WTC11 (cell line): ENCODE measurements around the gene EEF1AKMT4. TPM values are rescaled to one million over a fixed set of nuclear protein-coding genes. Genes with fewer than 3 reads are reported as not detected.

Experiments
- ATAC-seq: fragments of 200-7000 bp; cut with Tn5 transposase; 2 replicates; pipeline ENCODE4 v1.10.0; 2021; ENCODE audit warnings: mild to moderate bottlenecking, moderate library complexity
- CTCF ChIA-PET: fragments of 300-600 bp; sonication (Branson Sonifier 250); formaldehyde crosslinking; loops from one replicate; lab custom pipeline; 2021; ENCODE audit warnings: antibody characterized with exemption; lab: Charles Lee
- POLR2A ChIA-PET: fragments of 350-600 bp; sonication (Branson Sonifier 250); formaldehyde crosslinking; loops from one replicate; lab custom pipeline; 2021; ENCODE audit warnings: antibody characterized with exemption; lab: Charles Lee
- DNase-seq: peaks from one replicate; pipeline ENCODE4 v3.0.0; 2021; ENCODE audit warnings: low spot score
- H3K27ac Mint-ChIP-seq: 2 replicates; pipeline ENCODE4 v1.8.0; 2021; ENCODE audit warnings: mixed read lengths
- H3K27me3 Mint-ChIP-seq: 2 replicates; pipeline ENCODE4 v1.8.0; 2021; ENCODE audit warnings: low read depth, mild to moderate bottlenecking, moderate library complexity, mixed read lengths
- H3K36me3 Mint-ChIP-seq: 2 replicates; pipeline ENCODE4 v1.8.0; 2021; ENCODE audit warnings: mixed read lengths
- H3K4me1 Mint-ChIP-seq: 2 replicates; pipeline ENCODE4 v1.8.0; 2022; ENCODE audit warnings: mixed read lengths
- H3K4me3 Mint-ChIP-seq: 2 replicates; pipeline ENCODE4 v1.8.0; 2021; ENCODE audit warnings: mild to moderate bottlenecking, moderate library complexity, mixed read lengths
- H3K9me3 Mint-ChIP-seq: 2 replicates; pipeline ENCODE4 v1.8.0; 2021; ENCODE audit warnings: mixed read lengths
- CREB1 ChIP-seq: sonication (generic); formaldehyde crosslinking; IDR thresholded peaks from 2 replicates; pipeline ENCODE4 v1.8.0; 2023; ENCODE audit warnings: mild to moderate bottlenecking, missing genetic modification reagents
- CREM ChIP-seq: sonication (generic); formaldehyde crosslinking; IDR thresholded peaks from 2 replicates; pipeline ENCODE4 v1.8.1; 2022; ENCODE audit warnings: mild to moderate bottlenecking, missing genetic modification reagents, moderate library complexity
- FOXJ3 ChIP-seq: sonication (generic); formaldehyde crosslinking; IDR thresholded peaks from 2 replicates; pipeline ENCODE4 v1.9.0; 2021; ENCODE audit warnings: missing genetic modification reagents, mild to moderate bottlenecking, borderline replicate concordance
- FOXP1 ChIP-seq: sonication (generic); formaldehyde crosslinking; IDR thresholded peaks from 2 replicates; pipeline ENCODE4 v1.8.0; 2022; ENCODE audit warnings: missing genetic modification reagents, mild to moderate bottlenecking, moderate library complexity, borderline replicate concordance
- MXD4 ChIP-seq: fragments of 250-450 bp; sonication (Bioruptor Pico); IDR thresholded peaks from 2 replicates; pipeline ENCODE4 v1.8.0; 2021; ENCODE audit warnings: mild to moderate bottlenecking, moderate library complexity, borderline replicate concordance
- PRRX2 ChIP-seq: fragments of 250-450 bp; sonication (Bioruptor Pico); IDR thresholded peaks from 2 replicates; pipeline ENCODE4 v1.8.0; 2021; ENCODE audit warnings: mild to moderate bottlenecking
- RELA ChIP-seq: sonication (generic); formaldehyde crosslinking; IDR thresholded peaks from 2 replicates; pipeline ENCODE4 v1.8.1; 2022; ENCODE audit warnings: missing genetic modification reagents, mild to moderate bottlenecking, borderline replicate concordance
- SP1 ChIP-seq: sonication (generic); formaldehyde crosslinking; conservative IDR thresholded peaks from 2 replicates; pipeline ENCODE4 v1.8.1; 2022; ENCODE audit warnings: missing genetic modification reagents
- TEAD1 ChIP-seq: sonication (generic); formaldehyde crosslinking; IDR thresholded peaks from 2 replicates; pipeline ENCODE4 v1.8.0; 2022; ENCODE audit warnings: mild to moderate bottlenecking, missing genetic modification reagents
- ZNF232 ChIP-seq: sonication (generic); formaldehyde crosslinking; IDR thresholded peaks from 2 replicates; pipeline ENCODE4 v1.8.0; 2022; ENCODE audit warnings: mild to moderate bottlenecking, missing genetic modification reagents
- ZNF416 ChIP-seq: fragments of 250-450 bp; sonication (Bioruptor Pico); IDR thresholded peaks from 2 replicates; pipeline ENCODE4 v1.9.0; 2021; ENCODE audit warnings: mild to moderate bottlenecking, inconsistent platforms
- total RNA-seq: library from RNA; stranded (reverse); gene quantifications from 3 replicates; pipeline ENCODE4 v1.2.3, GENCODE V29; 2021
- TF ChIP-seq, protein P1 (sequence below): fragments of 250-450 bp; sonication (Bioruptor Pico); conservative IDR thresholded peaks from 2 replicates; pipeline ENCODE4 v1.9.0; 2021; ENCODE audit warnings: mild to moderate bottlenecking
- TF ChIP-seq, protein P2 (sequence below): sonication (generic); formaldehyde crosslinking; IDR thresholded peaks from 2 replicates; pipeline ENCODE4 v1.8.1; 2023; ENCODE audit warnings: mild to moderate bottlenecking, moderate library complexity, missing genetic modification reagents
- TF ChIP-seq, protein P3 (sequence below): sonication (generic); formaldehyde crosslinking; IDR thresholded peaks from 2 replicates; pipeline ENCODE4 v1.8.1; 2022; ENCODE audit warnings: missing genetic modification reagents, borderline replicate concordance
- TF ChIP-seq, protein P4 (sequence below): sonication (generic); formaldehyde crosslinking; IDR thresholded peaks from 2 replicates; pipeline ENCODE4 v1.8.1; 2023; ENCODE audit warnings: mild to moderate bottlenecking, missing genetic modification reagents, moderate library complexity
- TF ChIP-seq, protein P5 (sequence below): sonication (generic); formaldehyde crosslinking; IDR thresholded peaks from 2 replicates; pipeline ENCODE4 v1.8.1; 2022; ENCODE audit warnings: low read depth, mild to moderate bottlenecking, moderate library complexity, missing genetic modification reagents, borderline replicate concordance
- TF ChIP-seq, protein P6 (sequence below): sonication (generic); formaldehyde crosslinking; IDR thresholded peaks from 2 replicates; pipeline ENCODE4 v1.8.1; 2022; ENCODE audit warnings: mild to moderate bottlenecking, moderate library complexity, missing genetic modification reagents
- TF ChIP-seq, protein P7 (sequence below): sonication (generic); formaldehyde crosslinking; IDR thresholded peaks from 2 replicates; pipeline ENCODE4 v1.8.0; 2023; ENCODE audit warnings: missing genetic modification reagents, mild to moderate bottlenecking, borderline replicate concordance

The EEF1AKMT4 gene
- total RNA-seq, 1 experiment from 2014 or later: 11.3 TPM

DNA sequence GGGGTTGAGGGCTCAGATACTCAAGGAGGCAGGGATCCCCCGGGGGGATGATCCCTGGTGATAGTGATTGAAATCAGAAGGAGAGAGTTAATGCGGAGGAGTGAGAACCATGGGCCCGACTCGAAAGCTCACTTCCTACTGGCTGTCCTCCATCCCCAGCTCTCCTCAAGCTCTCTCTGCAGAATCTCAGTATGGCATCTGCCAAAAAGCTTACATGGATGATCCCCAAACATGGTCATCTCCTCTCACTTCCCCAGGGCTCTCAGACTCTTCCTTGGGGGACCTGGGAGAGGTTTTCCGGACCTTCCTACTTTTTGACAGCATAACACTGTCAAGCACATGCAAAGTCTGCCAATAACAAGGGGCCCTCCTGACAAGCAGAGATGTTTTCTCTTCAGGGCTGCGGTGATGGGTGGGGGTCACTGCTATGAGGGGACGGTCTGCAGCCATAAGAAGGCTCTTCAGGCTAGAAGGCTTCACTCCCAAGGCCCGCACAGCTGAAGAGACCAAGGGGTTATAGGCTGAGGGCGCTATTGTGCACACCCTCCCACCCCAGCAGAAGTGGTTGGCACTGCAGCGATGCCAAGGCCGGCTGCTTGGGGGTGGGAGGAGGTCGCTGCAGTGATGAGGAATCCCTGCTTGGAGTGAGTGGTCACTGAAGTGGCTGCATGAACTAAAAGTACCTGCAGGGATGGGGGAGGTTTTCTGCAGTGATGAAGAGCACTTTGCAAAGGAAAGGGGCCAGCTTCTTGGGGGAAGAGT is 20.9 kb upstream of the EEF1AKMT4 start:
- Mint-ChIP-seq H3K4me1 (peaks cover 8% of the 10 kb centered on the region; the same call in 1 of the 2 replicates), H3K27me3 (peaks cover 72% of the 10 kb centered on the region)
- no peak for ATAC-seq
- CTCF ChIA-PET: interaction anchor here (0.6 to 5.3 kb wide), 28 partner anchors 8 to 333 kb away, joined by 3 to 88 read pairs (median 6); partner anchors contain the start of genes ABCF3, AP2M1, CAMK2N2 and DVL3
- TF ChIP-seq ZNF232 (CRISPR knock-in tag): no peak
- TF ChIP-seq, protein P1, sequence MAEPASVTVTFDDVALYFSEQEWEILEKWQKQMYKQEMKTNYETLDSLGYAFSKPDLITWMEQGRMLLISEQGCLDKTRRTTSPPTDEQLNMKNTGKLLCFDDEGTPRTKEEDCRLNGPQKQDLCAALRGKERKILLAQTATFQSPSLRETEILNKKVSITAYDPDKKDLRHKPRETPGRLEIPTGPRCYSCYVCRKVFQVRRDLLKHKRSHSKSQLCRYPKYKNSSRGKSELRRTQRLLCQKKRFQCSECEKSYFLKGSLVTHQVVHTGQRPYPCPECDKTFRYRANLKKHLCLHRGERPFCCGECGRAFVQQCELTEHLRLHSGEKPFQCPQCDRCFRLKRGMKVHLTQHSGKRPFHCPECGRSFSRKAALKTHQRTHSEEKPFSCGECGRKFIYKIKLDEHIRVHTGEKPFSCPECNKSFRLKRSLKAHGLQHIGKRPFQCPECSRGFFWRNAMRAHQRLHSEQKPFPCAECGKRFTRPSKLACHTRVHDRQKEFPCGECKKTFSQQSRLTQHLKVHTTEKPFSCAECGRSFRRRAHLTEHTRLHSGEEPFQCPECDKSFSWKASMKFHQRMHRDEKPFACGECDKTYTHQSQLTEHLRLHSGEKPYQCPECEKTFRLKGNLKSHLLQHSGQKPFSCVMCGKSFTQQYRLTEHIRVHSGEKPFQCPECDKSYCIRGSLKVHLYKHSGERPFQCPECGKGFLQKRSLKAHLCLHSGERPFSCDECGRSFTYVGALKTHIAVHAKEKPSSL: no peak
- no peak for TF ChIP-seq MXD4 (CRISPR knock-in tag)
- TF ChIP-seq, protein P2, sequence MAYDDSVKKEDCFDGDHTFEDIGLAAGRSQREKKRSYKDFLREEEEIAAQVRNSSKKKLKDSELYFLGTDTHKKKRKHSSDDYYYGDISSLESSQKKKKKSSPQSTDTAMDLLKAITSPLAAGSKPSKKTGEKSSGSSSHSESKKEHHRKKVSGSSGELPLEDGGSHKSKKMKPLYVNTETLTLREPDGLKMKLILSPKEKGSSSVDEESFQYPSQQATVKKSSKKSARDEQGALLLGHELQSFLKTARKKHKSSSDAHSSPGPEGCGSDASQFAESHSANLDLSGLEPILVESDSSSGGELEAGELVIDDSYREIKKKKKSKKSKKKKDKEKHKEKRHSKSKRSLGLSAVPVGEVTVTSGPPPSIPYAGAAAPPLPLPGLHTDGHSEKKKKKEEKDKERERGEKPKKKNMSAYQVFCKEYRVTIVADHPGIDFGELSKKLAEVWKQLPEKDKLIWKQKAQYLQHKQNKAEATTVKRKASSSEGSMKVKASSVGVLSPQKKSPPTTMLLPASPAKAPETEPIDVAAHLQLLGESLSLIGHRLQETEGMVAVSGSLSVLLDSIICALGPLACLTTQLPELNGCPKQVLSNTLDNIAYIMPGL (CRISPR knock-in tag): no peak
- TF ChIP-seq PRRX2 (CRISPR knock-in tag): no peak
- TF ChIP-seq ZNF416: no peak
- TF ChIP-seq TEAD1 (CRISPR knock-in tag): no peak
- TF ChIP-seq, protein P3, sequence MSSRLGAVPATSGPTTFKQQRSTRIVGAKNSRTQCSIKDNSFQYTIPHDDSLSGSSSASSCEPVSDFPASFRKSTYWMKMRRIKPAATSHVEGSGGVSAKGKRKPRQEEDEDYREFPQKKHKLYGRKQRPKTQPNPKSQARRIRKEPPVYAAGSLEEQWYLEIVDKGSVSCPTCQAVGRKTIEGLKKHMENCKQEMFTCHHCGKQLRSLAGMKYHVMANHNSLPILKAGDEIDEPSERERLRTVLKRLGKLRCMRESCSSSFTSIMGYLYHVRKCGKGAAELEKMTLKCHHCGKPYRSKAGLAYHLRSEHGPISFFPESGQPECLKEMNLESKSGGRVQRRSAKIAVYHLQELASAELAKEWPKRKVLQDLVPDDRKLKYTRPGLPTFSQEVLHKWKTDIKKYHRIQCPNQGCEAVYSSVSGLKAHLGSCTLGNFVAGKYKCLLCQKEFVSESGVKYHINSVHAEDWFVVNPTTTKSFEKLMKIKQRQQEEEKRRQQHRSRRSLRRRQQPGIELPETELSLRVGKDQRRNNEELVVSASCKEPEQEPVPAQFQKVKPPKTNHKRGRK: no peak
- TF ChIP-seq, protein P4, sequence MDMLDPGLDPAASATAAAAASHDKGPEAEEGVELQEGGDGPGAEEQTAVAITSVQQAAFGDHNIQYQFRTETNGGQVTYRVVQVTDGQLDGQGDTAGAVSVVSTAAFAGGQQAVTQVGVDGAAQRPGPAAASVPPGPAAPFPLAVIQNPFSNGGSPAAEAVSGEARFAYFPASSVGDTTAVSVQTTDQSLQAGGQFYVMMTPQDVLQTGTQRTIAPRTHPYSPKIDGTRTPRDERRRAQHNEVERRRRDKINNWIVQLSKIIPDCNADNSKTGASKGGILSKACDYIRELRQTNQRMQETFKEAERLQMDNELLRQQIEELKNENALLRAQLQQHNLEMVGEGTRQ (CRISPR knock-in tag): no peak
- TF ChIP-seq, all 79 proteins: peak for 0
- POLR2A ChIA-PET: interaction anchor here (0.6 to 2.5 kb wide), 5 partner anchors 12 to 88 kb away, joined by 3 to 6 read pairs (median 4); no protein-coding TSS in a partner anchor
- H3K27ac Mint-ChIP-seq: no peak overlapping the region
- DNase-seq: no peak
- H3K9me3 Mint-ChIP-seq: no peaks in the 10 kb centered on the region
- no peaks in the 10 kb centered on the region for H3K36me3 Mint-ChIP-seq
- peak overlapping the region; percentile 73 for H3K4me3 Mint-ChIP-seq

DNA sequence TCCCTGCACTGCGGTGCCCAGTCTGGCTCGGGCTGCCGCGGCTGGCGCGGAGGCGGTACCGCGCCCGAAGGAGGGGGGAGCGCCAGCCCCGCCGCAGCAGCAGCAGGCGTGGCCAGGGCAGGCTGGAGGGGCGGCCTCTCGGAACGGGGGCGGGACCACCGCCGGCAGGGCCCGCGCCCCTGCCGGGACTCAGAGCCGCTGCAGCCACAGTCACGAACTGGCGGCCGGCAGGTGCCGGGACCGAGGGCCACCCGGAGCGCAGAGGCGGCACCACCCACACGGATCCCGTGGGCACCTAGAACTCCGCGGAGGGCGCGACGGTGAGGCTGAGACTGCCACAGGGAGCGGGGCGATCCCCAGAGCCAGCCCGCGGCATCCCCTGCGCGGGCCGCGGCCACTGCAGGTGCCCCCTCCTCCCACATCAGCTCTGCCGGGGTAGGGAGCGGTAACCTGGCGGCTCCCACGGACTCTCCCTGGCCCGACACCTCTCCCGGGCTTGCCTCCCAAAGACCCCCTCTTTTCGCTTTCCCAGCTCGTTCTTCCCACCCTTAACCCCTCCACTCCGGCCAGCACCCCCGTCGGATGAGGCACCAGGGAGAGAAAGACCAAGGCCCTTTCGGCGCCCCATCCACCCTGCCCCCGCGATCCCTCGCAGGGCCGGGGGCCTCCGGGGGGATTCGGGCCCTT is 19.9 kb upstream of the EEF1AKMT4 start, which contains the start of gene VWA5B2:
VWA5B2 (plus strand) TSS at position 192 of the 687 bp plus-strand sequence. CDS start 944 bp downstream, outside the sequence.
- Mint-ChIP-seq H3K9me3 (no peaks in the 10 kb centered on the region), H3K27me3 (peaks cover 75% of the 10 kb centered on the region), H3K36me3 (no peaks in the 10 kb centered on the region), H3K4me1 (peaks cover 8% of the 10 kb centered on the region; the same call in 1 of the 2 replicates), H3K27ac (no peak within 1 kb of the TSS)
- ChIA-PET CTCF (interaction anchor here (0.7 to 5.3 kb wide), 10 partner anchors 9 to 325 kb away, joined by 3 to 88 read pairs (median 6); partner anchors contain the start of genes AP2M1, CAMK2N2 and EEF1AKMT4), POLR2A (interaction anchor here (0.6 kb wide), 2 partner anchors 9 to 350 kb away, joined by 3 to 5 read pairs; no protein-coding TSS in a partner anchor)
- peak; percentile 91 for ATAC-seq
- TF ChIP-seq SP1 (peak; percentile 62), RELA (CRISPR knock-in tag) (no peak), FOXJ3 (no peak), CREB1 (CRISPR knock-in tag) (no peak), CREM (CRISPR knock-in tag) (0 out of 2 replicates have a peak, but pooled peaks have one; percentile 17), FOXP1 (CRISPR knock-in tag) (0 out of 2 replicates have a peak, but pooled peaks have one; percentile 51)
- TF ChIP-seq, protein P5, sequence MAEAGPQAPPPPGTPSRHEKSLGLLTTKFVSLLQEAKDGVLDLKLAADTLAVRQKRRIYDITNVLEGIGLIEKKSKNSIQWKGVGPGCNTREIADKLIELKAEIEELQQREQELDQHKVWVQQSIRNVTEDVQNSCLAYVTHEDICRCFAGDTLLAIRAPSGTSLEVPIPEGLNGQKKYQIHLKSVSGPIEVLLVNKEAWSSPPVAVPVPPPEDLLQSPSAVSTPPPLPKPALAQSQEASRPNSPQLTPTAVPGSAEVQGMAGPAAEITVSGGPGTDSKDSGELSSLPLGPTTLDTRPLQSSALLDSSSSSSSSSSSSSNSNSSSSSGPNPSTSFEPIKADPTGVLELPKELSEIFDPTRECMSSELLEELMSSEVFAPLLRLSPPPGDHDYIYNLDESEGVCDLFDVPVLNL (CRISPR knock-in tag): no peak
- TF ChIP-seq, protein P6, sequence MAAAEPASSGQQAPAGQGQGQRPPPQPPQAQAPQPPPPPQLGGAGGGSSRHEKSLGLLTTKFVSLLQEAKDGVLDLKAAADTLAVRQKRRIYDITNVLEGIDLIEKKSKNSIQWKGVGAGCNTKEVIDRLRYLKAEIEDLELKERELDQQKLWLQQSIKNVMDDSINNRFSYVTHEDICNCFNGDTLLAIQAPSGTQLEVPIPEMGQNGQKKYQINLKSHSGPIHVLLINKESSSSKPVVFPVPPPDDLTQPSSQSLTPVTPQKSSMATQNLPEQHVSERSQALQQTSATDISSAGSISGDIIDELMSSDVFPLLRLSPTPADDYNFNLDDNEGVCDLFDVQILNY (CRISPR knock-in tag): peak; percentile 69; the same call in 1 of the 2 replicates
- TF ChIP-seq, protein P7, sequence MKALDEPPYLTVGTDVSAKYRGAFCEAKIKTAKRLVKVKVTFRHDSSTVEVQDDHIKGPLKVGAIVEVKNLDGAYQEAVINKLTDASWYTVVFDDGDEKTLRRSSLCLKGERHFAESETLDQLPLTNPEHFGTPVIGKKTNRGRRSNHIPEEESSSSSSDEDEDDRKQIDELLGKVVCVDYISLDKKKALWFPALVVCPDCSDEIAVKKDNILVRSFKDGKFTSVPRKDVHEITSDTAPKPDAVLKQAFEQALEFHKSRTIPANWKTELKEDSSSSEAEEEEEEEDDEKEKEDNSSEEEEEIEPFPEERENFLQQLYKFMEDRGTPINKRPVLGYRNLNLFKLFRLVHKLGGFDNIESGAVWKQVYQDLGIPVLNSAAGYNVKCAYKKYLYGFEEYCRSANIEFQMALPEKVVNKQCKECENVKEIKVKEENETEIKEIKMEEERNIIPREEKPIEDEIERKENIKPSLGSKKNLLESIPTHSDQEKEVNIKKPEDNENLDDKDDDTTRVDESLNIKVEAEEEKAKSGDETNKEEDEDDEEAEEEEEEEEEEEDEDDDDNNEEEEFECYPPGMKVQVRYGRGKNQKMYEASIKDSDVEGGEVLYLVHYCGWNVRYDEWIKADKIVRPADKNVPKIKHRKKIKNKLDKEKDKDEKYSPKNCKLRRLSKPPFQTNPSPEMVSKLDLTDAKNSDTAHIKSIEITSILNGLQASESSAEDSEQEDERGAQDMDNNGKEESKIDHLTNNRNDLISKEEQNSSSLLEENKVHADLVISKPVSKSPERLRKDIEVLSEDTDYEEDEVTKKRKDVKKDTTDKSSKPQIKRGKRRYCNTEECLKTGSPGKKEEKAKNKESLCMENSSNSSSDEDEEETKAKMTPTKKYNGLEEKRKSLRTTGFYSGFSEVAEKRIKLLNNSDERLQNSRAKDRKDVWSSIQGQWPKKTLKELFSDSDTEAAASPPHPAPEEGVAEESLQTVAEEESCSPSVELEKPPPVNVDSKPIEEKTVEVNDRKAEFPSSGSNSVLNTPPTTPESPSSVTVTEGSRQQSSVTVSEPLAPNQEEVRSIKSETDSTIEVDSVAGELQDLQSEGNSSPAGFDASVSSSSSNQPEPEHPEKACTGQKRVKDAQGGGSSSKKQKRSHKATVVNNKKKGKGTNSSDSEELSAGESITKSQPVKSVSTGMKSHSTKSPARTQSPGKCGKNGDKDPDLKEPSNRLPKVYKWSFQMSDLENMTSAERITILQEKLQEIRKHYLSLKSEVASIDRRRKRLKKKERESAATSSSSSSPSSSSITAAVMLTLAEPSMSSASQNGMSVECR (CRISPR knock-in tag): 0 out of 2 replicates have a peak, but pooled peaks have one; percentile 19
- TF ChIP-seq, all 79 proteins: peak for 5
- H3K4me3 Mint-ChIP-seq: peak within 1 kb of the TSS; percentile 73
- DNase-seq: peak; percentile 78
